HepG2 (cell line): ENCODE measurements around the gene SRXN1. TPM values are rescaled to one million over a fixed set of nuclear protein-coding genes. Genes with fewer than 3 reads are reported as not detected.

Experiments used
- CBFB ChIP-seq: sonication (generic); formaldehyde crosslinking; IDR thresholded peaks from 2 replicates; pipeline ENCODE4 v1.4.0; 2020; ENCODE audit warnings: missing genetic modification reagents
- CEBPB ChIP-seq: IDR thresholded peaks from 2 replicates; pipeline ENCODE4 v1.6.1; 2011; ENCODE audit warnings: low read depth, low read length, improper control_type of control experiment, borderline replicate concordance
- KDM5B ChIP-seq: sonication (generic); formaldehyde crosslinking; IDR thresholded peaks from 2 replicates; pipeline ENCODE4 v1.4.0; 2020; ENCODE audit warnings: missing genetic modification reagents, mild to moderate bottlenecking, borderline replicate concordance
- NFKB2 ChIP-seq: sonication (generic); formaldehyde crosslinking; IDR thresholded peaks from 2 replicates; pipeline ENCODE4 v1.4.0; 2020; ENCODE audit warnings: missing genetic modification reagents, borderline replicate concordance
- RBAK ChIP-seq: sonication (generic); formaldehyde crosslinking; IDR thresholded peaks from 2 replicates; pipeline ENCODE4 v1.5.1; 2020; ENCODE audit warnings: mild to moderate bottlenecking, missing genetic modification reagents
- SP140L ChIP-seq: sonication (generic); formaldehyde crosslinking; IDR thresholded peaks from 2 replicates; pipeline ENCODE4 v1.4.0; 2020; ENCODE audit warnings: missing genetic modification reagents, borderline replicate concordance
- TBL1XR1 ChIP-seq: fragments of 150-350 bp; IDR thresholded peaks from 2 replicates; pipeline ENCODE4 v1.6.1; 2014; ENCODE audit warnings: borderline replicate concordance, low read length; ENCODE audit not compliant: partially characterized antibody
- U2AF2 ChIP-seq: fragments of 200-400 bp; formaldehyde crosslinking; IDR thresholded peaks from 2 replicates; pipeline ENCODE4 v1.6.1; 2017; ENCODE audit warnings: low read depth, mild to moderate bottlenecking, low read length
- ZFP36 ChIP-seq: fragments of 150-350 bp; IDR thresholded peaks from 2 replicates; pipeline ENCODE4 v1.6.1; 2018; ENCODE audit warnings: borderline replicate concordance, low read length, low read depth; ENCODE audit not compliant: partially characterized antibody
- ZNF337 ChIP-seq: sonication (generic); formaldehyde crosslinking; IDR thresholded peaks from 2 replicates; pipeline ENCODE4 v1.5.1; 2020; ENCODE audit warnings: missing genetic modification reagents, low read depth, mild to moderate bottlenecking, borderline replicate concordance
- ZNF577 ChIP-seq: sonication (generic); formaldehyde crosslinking; IDR thresholded peaks from 2 replicates; pipeline ENCODE4 v1.4.0; 2020; ENCODE audit warnings: mild to moderate bottlenecking, low read depth, missing genetic modification reagents, borderline replicate concordance
- ZNF761 ChIP-seq: sonication (generic); formaldehyde crosslinking; conservative IDR thresholded peaks from 2 replicates; pipeline ENCODE4 v1.4.0; 2020; ENCODE audit warnings: mild to moderate bottlenecking, missing genetic modification reagents
- ZNF777 ChIP-seq: sonication (generic); formaldehyde crosslinking; IDR thresholded peaks from 2 replicates; pipeline ENCODE4 v1.4.0; 2020; ENCODE audit warnings: missing genetic modification reagents
- polyA plus RNA-seq, 8 experiments: library from polyadenylated mRNA; depleted of rRNA in 3 of 8; stranded (reverse) in 7 of 8; unstranded in 1 of 8; fragments of >200 nt; fragmentation: Illumina TruSeq in 4 of 8; extraction: Trizol in 4 of 8; gene quantifications; 2 replicates each; pipeline versions ENCODE4 v1.2.1 to v1.2.3, GENCODE V29; 2011 to 2016; ENCODE audit warnings: low read depth in 4 of 8, missing spikeins in 1 of 8, mixed read lengths in 1 of 8; ENCODE audit not compliant: insufficient read depth in 1 of 8
- total RNA-seq, 5 experiments: library from RNA; depleted of rRNA; stranded (reverse); fragments of >200 nt; fragmentation: Illumina TruSeq; extraction: Trizol; gene quantifications; 2 replicates each; pipeline ENCODE4 v1.2.3, GENCODE V29; 2016; ENCODE audit warnings: low read depth in 1 of 5
- TF ChIP-seq, protein P1 (sequence below): sonication (generic); formaldehyde crosslinking; IDR thresholded peaks from 2 replicates; pipeline ENCODE4 v1.5.0; 2020; ENCODE audit warnings: missing genetic modification reagents
- TF ChIP-seq, protein P2 (sequence below): sonication (generic); formaldehyde crosslinking; conservative IDR thresholded peaks from 2 replicates; pipeline ENCODE4 v1.4.0; 2020; ENCODE audit warnings: missing genetic modification reagents
- TF ChIP-seq, protein P3 (sequence below): sonication (generic); formaldehyde crosslinking; IDR thresholded peaks from 2 replicates; pipeline ENCODE4 v1.4.0; 2020; ENCODE audit warnings: missing genetic modification reagents
- TF ChIP-seq, protein P4 (sequence below): IDR thresholded peaks from 2 replicates; pipeline ENCODE4 v1.6.1; 2016; ENCODE audit warnings: low read depth, borderline replicate concordance
- TF ChIP-seq, protein P5 (sequence below): sonication (generic); formaldehyde crosslinking; conservative IDR thresholded peaks from 2 replicates; pipeline ENCODE4 v1.4.0; 2020; ENCODE audit warnings: missing genetic modification reagents

SRXN1 gene
- total and polyA plus RNA-seq, 2 of the 13 experiments (the other 11 are each of a cell fraction or from before 2014, with no cell fraction given) = 29.9 to 87.7 TPM

DNA sequence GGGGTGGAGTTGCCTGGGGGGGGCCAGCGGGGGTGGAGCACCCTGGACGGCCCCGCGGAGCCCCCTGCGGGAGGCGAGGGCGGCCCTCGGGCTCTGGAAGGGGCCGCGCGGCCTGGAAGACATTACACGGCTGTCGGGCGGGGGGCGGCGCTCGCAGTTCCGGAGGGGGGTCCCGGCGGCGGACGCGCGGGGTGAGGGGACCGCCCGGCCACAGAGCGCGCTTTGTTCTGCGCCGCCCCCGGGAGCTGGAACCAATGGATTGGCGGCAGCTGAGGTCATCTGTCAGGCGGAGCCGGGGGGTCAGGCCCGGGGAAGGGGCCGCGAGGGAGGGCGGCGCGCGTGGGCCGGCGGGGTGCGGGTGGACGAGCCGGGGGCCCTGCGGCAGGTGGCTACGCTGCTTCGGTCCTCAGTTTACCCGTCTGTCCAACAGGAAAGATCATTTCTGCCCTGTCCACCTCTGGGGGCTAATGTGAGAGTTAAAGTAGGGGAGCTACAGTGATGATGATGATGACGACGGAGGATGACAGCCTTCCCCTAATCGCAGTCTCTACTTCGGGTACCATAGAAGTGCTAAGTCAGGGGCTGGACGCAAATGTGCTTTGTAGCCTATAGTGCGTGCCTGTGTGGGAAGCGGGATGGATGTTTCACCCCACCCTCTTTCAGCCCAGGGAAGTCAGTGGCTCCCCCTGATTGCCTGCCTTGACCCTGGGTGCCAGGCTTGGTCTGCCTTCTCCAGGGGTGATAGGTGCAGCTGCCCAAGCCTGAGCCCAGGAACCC lies 10.4 kb downstream of the SRXN1 start (continued):
- TF ChIP-seq TBL1XR1 (no peak), U2AF2 (no peak), ZFP36 (no peak), ZNF761 (CRISPR knock-in tag) (peak; percentile 84; the same call in 1 of the 2 replicates), KDM5B (peak; percentile 85; the same call in 1 of the 2 replicates), SP140L (no peak), CEBPB (no peak), RBAK (CRISPR knock-in tag) (no peak), ZNF337 (peak; percentile 37; the same call in 1 of the 2 replicates), CBFB (no peak), ZNF577 (CRISPR knock-in tag) (no peak), NFKB2 (CRISPR knock-in tag) (peak; percentile 80; the same call in 1 of the 2 replicates), ZNF777 (CRISPR knock-in tag) (peak; percentile 55; the same call in 1 of the 2 replicates)
- TF ChIP-seq, protein P1, sequence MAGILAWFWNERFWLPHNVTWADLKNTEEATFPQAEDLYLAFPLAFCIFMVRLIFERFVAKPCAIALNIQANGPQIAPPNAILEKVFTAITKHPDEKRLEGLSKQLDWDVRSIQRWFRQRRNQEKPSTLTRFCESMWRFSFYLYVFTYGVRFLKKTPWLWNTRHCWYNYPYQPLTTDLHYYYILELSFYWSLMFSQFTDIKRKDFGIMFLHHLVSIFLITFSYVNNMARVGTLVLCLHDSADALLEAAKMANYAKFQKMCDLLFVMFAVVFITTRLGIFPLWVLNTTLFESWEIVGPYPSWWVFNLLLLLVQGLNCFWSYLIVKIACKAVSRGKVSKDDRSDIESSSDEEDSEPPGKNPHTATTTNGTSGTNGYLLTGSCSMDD (CRISPR knock-in tag) = no peak
- TF ChIP-seq, protein P2, sequence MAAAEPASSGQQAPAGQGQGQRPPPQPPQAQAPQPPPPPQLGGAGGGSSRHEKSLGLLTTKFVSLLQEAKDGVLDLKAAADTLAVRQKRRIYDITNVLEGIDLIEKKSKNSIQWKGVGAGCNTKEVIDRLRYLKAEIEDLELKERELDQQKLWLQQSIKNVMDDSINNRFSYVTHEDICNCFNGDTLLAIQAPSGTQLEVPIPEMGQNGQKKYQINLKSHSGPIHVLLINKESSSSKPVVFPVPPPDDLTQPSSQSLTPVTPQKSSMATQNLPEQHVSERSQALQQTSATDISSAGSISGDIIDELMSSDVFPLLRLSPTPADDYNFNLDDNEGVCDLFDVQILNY (CRISPR knock-in tag) = 0 out of 2 replicates have a peak, but pooled peaks have one; percentile 55
- TF ChIP-seq, protein P3, sequence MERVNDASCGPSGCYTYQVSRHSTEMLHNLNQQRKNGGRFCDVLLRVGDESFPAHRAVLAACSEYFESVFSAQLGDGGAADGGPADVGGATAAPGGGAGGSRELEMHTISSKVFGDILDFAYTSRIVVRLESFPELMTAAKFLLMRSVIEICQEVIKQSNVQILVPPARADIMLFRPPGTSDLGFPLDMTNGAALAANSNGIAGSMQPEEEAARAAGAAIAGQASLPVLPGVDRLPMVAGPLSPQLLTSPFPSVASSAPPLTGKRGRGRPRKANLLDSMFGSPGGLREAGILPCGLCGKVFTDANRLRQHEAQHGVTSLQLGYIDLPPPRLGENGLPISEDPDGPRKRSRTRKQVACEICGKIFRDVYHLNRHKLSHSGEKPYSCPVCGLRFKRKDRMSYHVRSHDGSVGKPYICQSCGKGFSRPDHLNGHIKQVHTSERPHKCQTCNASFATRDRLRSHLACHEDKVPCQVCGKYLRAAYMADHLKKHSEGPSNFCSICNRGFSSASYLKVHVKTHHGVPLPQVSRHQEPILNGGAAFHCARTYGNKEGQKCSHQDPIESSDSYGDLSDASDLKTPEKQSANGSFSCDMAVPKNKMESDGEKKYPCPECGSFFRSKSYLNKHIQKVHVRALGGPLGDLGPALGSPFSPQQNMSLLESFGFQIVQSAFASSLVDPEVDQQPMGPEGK (CRISPR knock-in tag) = peak; percentile 99
- TF ChIP-seq, protein P4, sequence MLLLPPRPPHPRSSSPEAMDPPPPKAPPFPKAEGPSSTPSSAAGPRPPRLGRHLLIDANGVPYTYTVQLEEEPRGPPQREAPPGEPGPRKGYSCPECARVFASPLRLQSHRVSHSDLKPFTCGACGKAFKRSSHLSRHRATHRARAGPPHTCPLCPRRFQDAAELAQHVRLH (CRISPR knock-in tag) = no peak; the same call in 1 of the 2 replicates
- TF ChIP-seq, protein P5, sequence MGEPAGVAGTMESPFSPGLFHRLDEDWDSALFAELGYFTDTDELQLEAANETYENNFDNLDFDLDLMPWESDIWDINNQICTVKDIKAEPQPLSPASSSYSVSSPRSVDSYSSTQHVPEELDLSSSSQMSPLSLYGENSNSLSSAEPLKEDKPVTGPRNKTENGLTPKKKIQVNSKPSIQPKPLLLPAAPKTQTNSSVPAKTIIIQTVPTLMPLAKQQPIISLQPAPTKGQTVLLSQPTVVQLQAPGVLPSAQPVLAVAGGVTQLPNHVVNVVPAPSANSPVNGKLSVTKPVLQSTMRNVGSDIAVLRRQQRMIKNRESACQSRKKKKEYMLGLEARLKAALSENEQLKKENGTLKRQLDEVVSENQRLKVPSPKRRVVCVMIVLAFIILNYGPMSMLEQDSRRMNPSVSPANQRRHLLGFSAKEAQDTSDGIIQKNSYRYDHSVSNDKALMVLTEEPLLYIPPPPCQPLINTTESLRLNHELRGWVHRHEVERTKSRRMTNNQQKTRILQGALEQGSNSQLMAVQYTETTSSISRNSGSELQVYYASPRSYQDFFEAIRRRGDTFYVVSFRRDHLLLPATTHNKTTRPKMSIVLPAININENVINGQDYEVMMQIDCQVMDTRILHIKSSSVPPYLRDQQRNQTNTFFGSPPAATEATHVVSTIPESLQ (CRISPR knock-in tag) = no peak
